ENCODE data around the gene SOS2. TPM values are rescaled to one million over a fixed set of nuclear protein-coding genes. Genes with fewer than 3 reads are reported as not detected.
"Not testable (repeated sequence)": the region's sequence is repeated elsewhere in the genome, so short reads cannot be mapped to it uniquely, and the experiment has no call there.

SOS2 gene
- total RNA-seq, 1 donor from 2014 or later = 17.2 TPM

GRCh38 chr14:50229681-50230080 lies 1.7 kb downstream of the SOS2 start:
- intact Hi-C loops (cut with micrococcal nuclease) = loop anchor here (2.0 to 5.0 kb wide), 9 partner anchors 113 to 537 kb away; partner anchors contain the start of genes ARF6, KLHDC1, KLHDC2 and MAP4K5

- intact Hi-C loops (cut with micrococcal nuclease) = no loop called here
Observed at GRCh38 chr14:50228313-50228712, 3.1 kb downstream of the SOS2 start.

- intact Hi-C loops (cut with micrococcal nuclease) = no loop called here
Observed at GRCh38 chr14:50225974-50226297, 5.4 kb downstream of the SOS2 start.

- intact Hi-C loops (cut with micrococcal nuclease) = no loop called here
Observed at GRCh38 chr14:50225067-50225973, 6.1 kb downstream of the SOS2 start.

- intact Hi-C loops (cut with micrococcal nuclease) = no loop called here
Observed at GRCh38 chr14:50222055-50222613, 9.2 kb downstream of the SOS2 start.

- intact Hi-C loops (cut with micrococcal nuclease) = no loop called here
Observed at GRCh38 chr14:50218501-50218900, 12.9 kb downstream of the SOS2 start.

GRCh38 chr14:50215416-50215815 lies 16.0 kb downstream of the SOS2 start:
- intact Hi-C loops (cut with micrococcal nuclease) = no loop called here

GRCh38 chr14:50213795-50214194 lies 17.6 kb downstream of the SOS2 start:
- intact Hi-C loops (cut with micrococcal nuclease) = no loop called here

GRCh38 chr14:50212726-50213125 lies 18.7 kb downstream of the SOS2 start:
- intact Hi-C loops (cut with micrococcal nuclease) = no loop called here

- intact Hi-C loops (cut with micrococcal nuclease) = no loop called here
Observed at GRCh38 chr14:50210074-50210473, 21.3 kb downstream of the SOS2 start.

GRCh38 chr14:50198499-50198898 lies 32.9 kb downstream of the SOS2 start:
- intact Hi-C loops (cut with micrococcal nuclease) = no loop called here

GRCh38 chr14:50191499-50191898 lies 39.9 kb downstream of the SOS2 start:
- intact Hi-C loops (cut with micrococcal nuclease) = no loop called here

- intact Hi-C loops (cut with micrococcal nuclease) = no loop called here
Observed at GRCh38 chr14:50186107-50186506, 45.3 kb downstream of the SOS2 start.

GRCh38 chr14:50173891-50174290 lies 57.5 kb downstream of the SOS2 start:
- intact Hi-C loops (cut with micrococcal nuclease) = no loop called here

GRCh38 chr14:50171895-50172294 lies 59.5 kb downstream of the SOS2 start:
- intact Hi-C loops (cut with micrococcal nuclease) = no loop called here

- intact Hi-C loops (cut with micrococcal nuclease) = not testable (repeated sequence)
Observed at GRCh38 chr14:50167381-50167780, 64.0 kb downstream of the SOS2 start.

GRCh38 chr14:50156111-50156510 lies 75.3 kb downstream of the SOS2 start:
- intact Hi-C loops (cut with micrococcal nuclease) = no loop called here

- intact Hi-C loops (cut with micrococcal nuclease) = no loop called here
Observed at GRCh38 chr14:50148799-50149198, 82.6 kb downstream of the SOS2 start.

GRCh38 chr14:50139192-50139591 lies 92.2 kb downstream of the SOS2 start:
- intact Hi-C loops (cut with micrococcal nuclease) = no loop called here

GRCh38 chr14:50127802-50128201 lies 103.6 kb downstream of the SOS2 start:
- intact Hi-C loops (cut with micrococcal nuclease) = no loop called here

GRCh38 chr14:50123062-50123461 lies 108.3 kb downstream of the SOS2 start:
- intact Hi-C loops (cut with micrococcal nuclease) = no loop called here

- intact Hi-C loops (cut with micrococcal nuclease) = no loop called here
Observed at GRCh38 chr14:50122291-50122690, 109.1 kb downstream of the SOS2 start.

- intact Hi-C loops (cut with micrococcal nuclease) = no loop called here
Observed at GRCh38 chr14:50121486-50121885, 109.9 kb downstream of the SOS2 start.

Data from T-helper 2 cell treated with Interferon-gamma antibody and Interleukin-4, amounts not matched to agents 100 ng/mL and 5 ng/mL, for 36 hours (primary cell).